NCI-H1092 treated with DMSO at 0.1 percent for 48 hours (cell line): ENCODE results near the gene GPR137C.

Experiments
- DNase-seq: peaks from one replicate; lab custom pipeline; 2025; lab: John Stamatoyannopoulos, UW

GPR137C gene

GRCh38 chr14:52678591-52678990 lies 126.0 kb downstream of the GPR137C start:
- no peak for DNase-seq

GRCh38 chr14:52683985-52684520 lies 131.4 kb downstream of the GPR137C start:
- DNase-seq, result no peak

GRCh38 chr14:52686176-52686575 lies 133.5 kb downstream of the GPR137C start:
- DNase-seq, result no peak
